Dedifferentiated amniotic fluid mesenchymal stem cell (primary cell): ENCODE measurements around the gene PRRT1B.
"Not testable (repeated sequence)": the region's sequence is repeated elsewhere in the genome, so short reads cannot be mapped to it uniquely, and the experiment has no call there.

Source experiments
- DNase-seq: peaks from one replicate; pipeline ENCODE4 v3.0.0-alpha.2; 2016; ENCODE audit errors: extremely low spot score

Gene PRRT1B

DNA sequence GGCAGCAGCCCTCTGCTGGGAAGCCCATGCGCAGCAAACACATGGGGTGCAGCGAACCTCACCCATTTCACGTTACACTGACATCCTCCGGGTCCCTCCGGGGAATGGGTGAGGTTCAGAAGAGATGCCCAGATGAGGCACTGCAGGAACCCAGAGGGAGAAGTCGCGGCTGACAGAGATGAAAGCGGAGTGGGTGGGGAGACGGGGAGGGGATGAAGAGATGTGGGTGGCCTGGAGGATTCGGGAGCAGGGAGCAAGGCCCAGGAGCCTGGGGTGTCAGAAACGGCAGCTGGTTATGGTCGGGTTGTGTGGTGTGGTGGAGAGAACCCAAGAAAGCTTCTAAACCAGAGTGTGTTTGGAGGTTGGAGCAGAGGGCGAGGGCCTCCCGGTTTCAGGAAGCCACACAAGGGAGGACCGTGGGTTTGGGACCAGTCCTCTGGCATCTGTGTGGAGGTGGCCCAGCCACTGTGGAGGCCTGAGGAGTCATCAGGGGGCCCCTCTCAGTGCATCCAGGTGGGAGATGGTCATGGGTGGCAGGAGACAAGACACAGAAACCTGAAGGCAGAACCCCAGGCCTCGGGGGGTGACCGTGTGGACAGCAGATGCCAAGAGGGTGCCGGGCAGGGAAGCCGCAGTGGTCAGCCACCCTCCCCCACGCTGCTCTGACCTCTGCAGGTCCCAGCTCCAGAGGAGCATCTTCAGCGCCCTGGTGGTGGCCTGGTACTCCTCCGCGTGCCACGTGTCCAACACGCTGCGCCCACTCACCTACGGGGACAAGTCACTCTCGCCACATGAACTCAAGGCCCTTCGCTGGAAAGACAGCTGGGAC lies 22.9 kb upstream of the PRRT1B start:
- DNase-seq = no peak

DNA sequence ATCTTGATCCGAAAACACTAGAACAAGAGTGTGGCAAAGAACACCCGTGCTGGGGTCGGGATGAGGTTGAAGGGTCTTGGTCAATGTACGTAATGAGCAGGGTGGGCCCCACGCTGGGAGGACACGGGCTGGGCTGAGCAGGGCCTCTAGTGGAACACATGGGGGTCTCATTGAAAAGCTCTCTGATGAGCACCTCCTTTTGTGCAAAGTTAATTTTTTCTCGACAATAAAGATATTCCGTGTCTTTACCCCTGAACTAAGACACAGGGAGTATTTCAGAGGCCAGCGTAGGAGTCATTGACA lies 22.3 kb upstream of the PRRT1B start:
- DNase-seq = no peak

GRCh38 chr9:131523451-131524435 lies 21.6 kb upstream of the PRRT1B start:
- no peak for DNase-seq

- DNase-seq = no peak
Observed at GRCh38 chr9:131524665-131525315, 20.5 kb upstream of the PRRT1B start.

DNA sequence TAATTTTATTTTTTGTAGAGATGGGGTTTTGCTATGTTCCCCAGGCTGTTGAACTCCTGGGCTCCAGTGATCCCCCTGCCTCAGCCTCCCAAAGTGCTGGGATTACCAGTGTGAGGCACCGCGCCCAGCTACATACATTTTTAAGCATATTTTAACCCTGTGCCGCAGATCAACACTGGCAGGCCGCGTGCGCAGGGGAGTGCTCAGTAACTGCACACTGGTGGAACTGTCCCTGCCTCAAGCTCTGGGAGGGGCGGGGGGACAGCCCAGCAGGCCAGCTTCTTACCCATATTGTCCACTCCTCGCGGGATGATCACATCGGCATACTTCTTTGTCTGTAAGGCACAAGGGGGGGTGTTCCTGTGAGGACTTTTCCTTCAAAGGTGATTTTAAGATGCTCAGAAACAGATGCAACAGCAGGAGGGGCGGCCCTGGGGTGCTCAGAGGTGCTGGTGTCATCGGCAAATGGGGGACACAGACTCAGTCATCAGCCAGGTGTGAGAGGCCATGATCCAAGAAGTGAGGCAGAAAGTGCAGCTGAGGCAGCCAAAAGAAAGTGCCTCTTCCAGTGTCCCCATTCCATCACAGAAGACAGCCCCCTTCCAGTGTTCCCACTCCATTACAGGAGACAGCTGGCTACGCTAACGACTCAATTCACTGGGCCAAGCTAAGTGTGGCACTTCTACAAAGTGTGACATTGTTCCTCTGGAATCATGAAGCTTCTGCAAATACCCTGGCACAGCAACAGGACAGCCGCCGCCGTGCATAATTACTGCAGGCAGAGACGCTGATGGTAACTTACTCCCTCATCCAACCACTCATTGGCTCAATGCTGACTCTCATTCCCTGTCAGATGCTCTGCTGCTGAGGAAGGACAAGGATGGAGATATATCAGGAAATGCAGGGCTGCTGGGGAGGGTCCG lies 19.4 kb upstream of the PRRT1B start:
- no peak for DNase-seq

- no peak for DNase-seq
Observed at GRCh38 chr9:131528186-131528585, 17.1 kb upstream of the PRRT1B start.

GRCh38 chr9:131528886-131529505 lies 16.3 kb upstream of the PRRT1B start:
- DNase-seq = no peak

GRCh38 chr9:131529597-131530545 lies 15.5 kb upstream of the PRRT1B start:
- DNase-seq = no peak

DNA sequence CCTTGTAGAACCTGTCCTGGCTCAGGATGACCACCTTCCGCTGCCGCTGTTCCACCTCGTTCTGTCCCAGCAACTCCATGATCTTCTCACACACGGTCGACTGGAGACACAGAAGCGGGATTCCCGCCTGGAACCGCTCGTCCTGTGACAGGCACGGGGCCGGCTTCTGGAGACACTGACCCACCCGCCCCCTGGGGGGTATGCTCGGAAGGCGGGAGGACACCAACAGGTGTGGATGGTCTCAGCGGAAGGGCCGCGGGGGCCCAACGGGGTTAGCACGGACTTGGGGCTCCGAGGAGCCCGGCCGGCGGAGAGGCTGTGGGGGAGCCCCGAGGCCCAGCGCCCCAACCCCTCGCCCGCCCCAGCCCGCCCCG lies 14.8 kb upstream of the PRRT1B start:
- DNase-seq = no peak

DNA sequence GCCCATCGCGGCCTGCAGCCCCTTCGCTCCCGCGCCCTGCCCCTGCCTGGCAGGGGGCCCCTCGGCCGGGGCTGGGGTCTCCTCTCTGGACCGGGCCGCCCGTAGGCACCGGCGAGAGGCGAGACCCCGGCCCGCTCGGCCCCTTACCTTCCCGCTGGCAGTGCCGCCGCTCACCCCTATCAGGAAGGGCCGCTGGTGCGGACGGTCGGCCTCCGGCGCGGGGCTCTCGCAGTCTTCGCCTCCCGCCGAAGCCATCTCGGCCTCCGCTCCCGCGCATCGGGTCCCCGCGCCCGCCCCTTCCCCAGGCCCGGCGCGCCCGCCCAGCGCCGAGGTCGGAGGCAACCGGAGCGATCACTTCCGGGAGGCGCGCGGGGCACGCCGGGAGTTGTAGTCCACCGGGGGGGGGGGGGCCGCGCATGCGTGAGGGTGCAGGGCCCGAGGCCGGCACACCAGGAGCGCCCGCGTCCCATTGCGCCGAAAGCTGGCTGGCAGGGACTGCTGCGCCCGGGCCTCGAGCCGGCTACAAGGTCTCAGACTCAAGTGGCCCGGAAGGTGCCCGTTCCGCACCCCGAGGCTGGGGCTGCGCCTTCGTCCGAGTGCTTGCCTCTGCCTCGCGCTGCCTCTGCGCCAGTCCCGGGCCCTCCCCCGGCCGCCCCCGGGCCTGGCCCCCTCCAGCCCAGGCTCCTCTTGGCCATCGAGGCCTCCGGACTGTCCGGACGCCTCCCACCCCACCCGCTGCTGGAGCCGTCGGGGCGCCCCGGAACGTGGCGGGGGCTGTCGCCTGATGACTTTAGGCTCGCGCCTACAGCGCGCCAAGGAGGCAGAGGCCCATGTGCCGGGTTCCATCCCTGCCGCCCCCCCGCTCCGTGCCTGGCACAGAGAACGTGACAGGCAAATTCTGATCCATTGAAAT lies 14.1 kb upstream of the PRRT1B start, which contains the start of gene UCK1:
Gene UCK1 (minus strand): TSS at position 344 of the 913 bp plus-strand sequence. CDS start 89 bp downstream, at position 255.
- peak; percentile 61 for DNase-seq

DNA sequence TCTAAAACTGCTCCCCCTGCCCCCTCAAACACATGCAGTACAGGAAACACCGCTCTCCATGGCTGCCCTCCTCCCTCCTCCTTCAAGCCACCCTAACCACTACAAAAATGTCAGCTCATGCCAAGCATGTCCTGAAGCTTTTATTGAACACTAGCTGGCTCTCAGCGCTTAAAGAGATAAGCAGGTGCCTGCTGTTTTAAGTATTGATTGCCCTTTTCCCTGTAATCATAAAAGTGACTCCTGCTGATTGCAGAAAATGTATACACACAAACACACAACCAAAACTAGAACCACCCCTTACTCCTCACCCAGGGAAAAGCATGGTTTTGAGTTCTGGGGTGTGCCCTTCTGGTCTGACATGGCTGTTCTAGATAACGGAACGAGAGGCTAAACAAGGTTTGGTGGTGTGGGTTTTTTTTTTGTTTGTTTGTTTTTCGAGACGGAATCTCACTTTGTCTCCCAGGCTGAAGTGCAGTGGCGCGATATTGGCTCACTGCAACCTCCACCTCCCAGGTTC lies 10.5 kb upstream of the PRRT1B start:
- no peak for DNase-seq

DNA sequence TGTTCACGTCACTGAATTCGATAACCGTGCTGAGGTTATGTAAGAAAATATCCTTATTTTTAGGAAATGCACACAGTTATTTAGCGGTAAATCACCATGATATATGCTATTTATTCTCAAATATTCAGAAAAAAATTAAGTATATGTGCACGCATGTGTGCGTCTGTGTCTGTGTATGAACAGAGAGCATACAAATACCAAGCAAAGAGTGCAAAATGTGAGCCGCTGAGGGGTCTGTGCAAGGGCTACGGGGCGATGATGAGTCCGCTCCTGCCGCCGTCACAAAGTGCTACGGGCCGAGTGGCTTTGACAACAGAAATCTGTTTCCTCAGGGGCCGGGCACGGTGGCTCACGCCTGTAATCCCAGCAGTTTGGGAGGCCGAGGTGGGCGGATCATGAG lies 7.4 kb upstream of the PRRT1B start:
- DNase-seq = no peak

GRCh38 chr9:131539223-131539923 lies 6.0 kb upstream of the PRRT1B start:
- DNase-seq = no peak

GRCh38 chr9:131543141-131543540 lies 2.2 kb upstream of the PRRT1B start:
- no peak for DNase-seq

DNA sequence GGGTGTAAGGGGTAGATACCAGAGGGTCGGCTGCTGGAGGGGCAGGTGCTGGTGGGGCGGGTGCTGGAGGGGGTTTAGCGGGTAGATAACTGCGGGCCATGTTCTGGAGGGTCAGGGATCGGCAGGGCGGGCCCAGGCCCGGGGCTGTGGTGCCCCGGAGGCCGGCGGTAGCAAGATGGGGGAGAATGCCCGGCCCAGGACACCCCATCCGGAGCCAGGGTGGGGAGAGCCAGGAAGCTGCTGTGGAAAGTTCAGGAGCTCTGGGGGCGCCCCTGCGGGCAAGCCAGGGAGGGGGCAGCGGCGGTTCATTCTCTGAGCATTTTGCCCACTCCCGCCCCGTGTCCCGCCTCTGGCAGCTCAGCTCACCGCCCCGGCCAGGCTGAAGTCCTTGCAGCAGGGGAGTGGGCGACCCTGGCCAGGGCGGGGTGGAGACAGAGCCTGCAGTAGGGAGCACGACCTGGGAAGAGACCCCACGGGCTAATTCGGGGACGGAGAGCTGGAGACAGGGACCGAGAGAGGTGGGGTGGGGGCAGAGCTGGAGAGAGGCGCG lies 538 bp downstream of the PRRT1B start:
- no peak for DNase-seq

- DNase-seq = no peak
Observed at GRCh38 chr9:131546336-131547084, 1.2 kb downstream of the PRRT1B start.

GRCh38 chr9:131549186-131549585 lies 3.9 kb downstream of the PRRT1B start:
- DNase-seq = not testable (repeated sequence)
